ENCODE data around the gene RASD1.

RASD1 gene

DNA sequence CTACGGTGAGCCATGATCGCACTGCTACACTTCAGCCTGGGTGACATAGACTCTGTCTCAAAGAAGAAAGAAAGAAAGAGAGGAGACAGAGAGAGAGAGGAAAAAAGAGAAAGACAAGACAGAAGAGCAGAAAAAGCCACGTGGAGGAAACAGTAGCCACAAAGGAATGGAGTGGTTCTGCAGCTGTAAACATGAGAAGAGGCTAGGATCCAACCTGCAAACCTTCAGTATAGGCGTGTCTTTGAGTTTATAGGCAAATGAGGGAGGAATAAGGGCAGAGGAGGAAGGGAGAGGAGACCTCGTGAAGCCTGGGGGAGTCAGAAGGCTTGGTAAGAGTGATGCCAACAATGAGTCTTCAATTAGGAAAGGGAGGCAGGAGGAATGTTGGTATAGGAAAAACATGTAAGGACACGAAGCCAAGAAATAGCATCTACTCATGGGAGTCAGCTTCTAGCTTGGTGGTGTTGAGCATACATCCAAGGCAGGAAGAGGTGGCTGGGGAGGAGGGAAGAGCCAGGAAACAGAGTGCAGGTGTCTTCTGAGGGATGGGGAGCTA lies 15.5 kb downstream of the RASD1 start:
- H3K4me3 ChIP-seq (ENCODE audit: low read depth, low read length): no peak overlapping the region
- H3K27me3 ChIP-seq (replicated peaks): no peaks in the 10 kb centered on the region
- in situ Hi-C loops (cut with HindIII; ENCODE audit: low pct_ligation_motif_present, low sequenced_read_pairs): no loop called here
- H3K36me3 ChIP-seq (replicated peaks): no peaks in the 10 kb centered on the region
- H3K27ac ChIP-seq: no peak overlapping the region
- no peak for DNase-seq
- TF ChIP-seq, protein P1, sequence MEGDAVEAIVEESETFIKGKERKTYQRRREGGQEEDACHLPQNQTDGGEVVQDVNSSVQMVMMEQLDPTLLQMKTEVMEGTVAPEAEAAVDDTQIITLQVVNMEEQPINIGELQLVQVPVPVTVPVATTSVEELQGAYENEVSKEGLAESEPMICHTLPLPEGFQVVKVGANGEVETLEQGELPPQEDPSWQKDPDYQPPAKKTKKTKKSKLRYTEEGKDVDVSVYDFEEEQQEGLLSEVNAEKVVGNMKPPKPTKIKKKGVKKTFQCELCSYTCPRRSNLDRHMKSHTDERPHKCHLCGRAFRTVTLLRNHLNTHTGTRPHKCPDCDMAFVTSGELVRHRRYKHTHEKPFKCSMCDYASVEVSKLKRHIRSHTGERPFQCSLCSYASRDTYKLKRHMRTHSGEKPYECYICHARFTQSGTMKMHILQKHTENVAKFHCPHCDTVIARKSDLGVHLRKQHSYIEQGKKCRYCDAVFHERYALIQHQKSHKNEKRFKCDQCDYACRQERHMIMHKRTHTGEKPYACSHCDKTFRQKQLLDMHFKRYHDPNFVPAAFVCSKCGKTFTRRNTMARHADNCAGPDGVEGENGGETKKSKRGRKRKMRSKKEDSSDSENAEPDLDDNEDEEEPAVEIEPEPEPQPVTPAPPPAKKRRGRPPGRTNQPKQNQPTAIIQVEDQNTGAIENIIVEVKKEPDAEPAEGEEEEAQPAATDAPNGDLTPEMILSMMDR (IDR thresholded peaks at IDR 0.05; ENCODE audit: low read depth, low read length, missing control alignments): no peak

DNA sequence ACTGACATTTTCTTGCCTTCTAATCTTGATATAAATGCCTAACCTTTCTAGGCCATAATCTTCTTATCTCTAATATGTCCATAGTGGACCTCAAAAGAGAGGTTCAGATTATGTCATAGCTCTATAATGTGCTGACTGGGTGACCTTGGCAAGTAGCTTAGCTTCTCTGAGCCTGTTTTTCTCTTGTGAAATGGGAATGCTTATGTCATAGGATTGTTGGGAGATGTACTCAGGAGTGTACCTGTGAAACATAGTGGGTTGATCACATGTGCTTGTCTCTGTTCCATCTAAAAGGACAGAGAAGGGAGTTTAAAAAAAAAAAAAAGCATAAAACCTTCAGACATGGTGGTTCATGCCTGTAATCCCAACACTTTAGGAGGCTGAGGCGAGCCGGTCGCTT lies 17.0 kb downstream of the RASD1 start:
- H3K27me3 ChIP-seq (replicated peaks): no peaks in the 10 kb centered on the region
- H3K4me3 ChIP-seq (ENCODE audit: low read depth, low read length): no peak overlapping the region
- in situ Hi-C loops (cut with HindIII; ENCODE audit: low pct_ligation_motif_present, low sequenced_read_pairs): no loop called here
- no peak for DNase-seq
- H3K27ac ChIP-seq: no peak overlapping the region
- TF ChIP-seq, protein P1 (IDR thresholded peaks at IDR 0.05; ENCODE audit: low read depth, low read length, missing control alignments): no peak
- no peaks in the 10 kb centered on the region for H3K36me3 ChIP-seq (replicated peaks)

DNA sequence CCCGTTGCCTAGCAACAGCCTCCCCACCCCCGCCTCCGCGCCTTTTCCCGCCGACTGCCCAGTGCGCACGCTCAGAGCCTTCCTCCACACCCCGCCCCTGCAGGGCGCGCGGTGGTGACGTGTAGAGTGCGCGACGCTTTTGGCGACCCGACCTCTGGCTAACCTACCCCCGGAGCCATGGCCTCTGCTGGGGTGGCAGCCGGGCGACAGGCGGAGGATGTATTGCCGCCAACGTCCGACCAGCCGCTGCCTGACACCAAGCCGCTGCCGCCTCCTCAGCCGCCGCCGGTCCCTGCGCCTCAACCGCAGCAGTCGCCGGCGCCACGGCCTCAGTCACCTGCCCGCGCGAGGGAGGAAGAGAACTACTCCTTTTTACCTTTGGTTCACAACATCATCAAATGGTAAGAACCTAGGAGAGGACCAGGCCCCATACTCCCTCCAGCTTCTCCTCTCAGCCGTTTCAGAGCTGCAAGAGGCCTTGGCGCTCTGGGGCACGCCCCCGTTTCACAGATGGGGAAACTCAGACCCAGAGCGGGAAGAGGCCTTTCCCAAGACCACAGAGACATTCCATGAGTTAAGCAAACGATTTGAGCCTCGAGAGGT lies 19.2 kb downstream of the RASD1 start, which contains the start of gene MED9:
Gene MED9 (plus strand): TSS at position 136 of the 603 bp plus-strand sequence. CDS start 42 bp downstream, at position 178.
- Histone ChIP-seq H3K27me3 (replicated peaks) (peaks cover 2% of the 10 kb centered on the region), H3K27ac (peak within 1 kb of the TSS; percentile 56), H3K4me3 (ENCODE audit: low read depth, low read length) (peak within 1 kb of the TSS; percentile 96), H3K36me3 (replicated peaks) (no peaks in the 10 kb centered on the region)
- TF ChIP-seq, protein P1 (IDR thresholded peaks at IDR 0.05; ENCODE audit: low read depth, low read length, missing control alignments): no peak
- in situ Hi-C loops (cut with HindIII; ENCODE audit: low pct_ligation_motif_present, low sequenced_read_pairs): no loop called here
- peak; percentile 72 for DNase-seq

DNA sequence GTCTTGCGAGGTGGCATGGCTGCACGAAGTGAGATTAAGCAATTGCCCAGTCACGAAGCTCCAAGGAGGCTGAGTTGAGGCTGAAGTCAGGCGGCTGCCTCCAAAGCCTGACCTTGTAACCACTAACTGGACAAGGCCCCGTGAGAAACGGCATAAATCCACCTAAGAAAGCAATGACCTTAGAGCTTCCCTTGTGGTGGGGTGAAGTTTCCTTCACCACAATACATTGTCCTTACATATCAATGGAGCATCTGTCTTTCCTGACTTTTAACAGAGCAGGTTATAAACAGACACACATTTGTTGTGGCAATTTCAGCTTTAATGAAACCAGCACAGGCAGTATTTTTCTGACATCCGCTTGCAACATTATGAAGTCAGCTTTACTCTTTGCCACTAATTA lies 21.9 kb downstream of the RASD1 start:
- in situ Hi-C loops (cut with HindIII; ENCODE audit: low pct_ligation_motif_present, low sequenced_read_pairs): no loop called here
- Histone ChIP-seq H3K36me3 (replicated peaks) (no peaks in the 10 kb centered on the region), H3K4me3 (ENCODE audit: low read depth, low read length) (no peak overlapping the region), H3K27me3 (replicated peaks) (peaks cover 5% of the 10 kb centered on the region), H3K27ac (no peak overlapping the region)
- no peak for DNase-seq
- TF ChIP-seq, protein P1 (IDR thresholded peaks at IDR 0.05; ENCODE audit: low read depth, low read length, missing control alignments): no peak

DNA sequence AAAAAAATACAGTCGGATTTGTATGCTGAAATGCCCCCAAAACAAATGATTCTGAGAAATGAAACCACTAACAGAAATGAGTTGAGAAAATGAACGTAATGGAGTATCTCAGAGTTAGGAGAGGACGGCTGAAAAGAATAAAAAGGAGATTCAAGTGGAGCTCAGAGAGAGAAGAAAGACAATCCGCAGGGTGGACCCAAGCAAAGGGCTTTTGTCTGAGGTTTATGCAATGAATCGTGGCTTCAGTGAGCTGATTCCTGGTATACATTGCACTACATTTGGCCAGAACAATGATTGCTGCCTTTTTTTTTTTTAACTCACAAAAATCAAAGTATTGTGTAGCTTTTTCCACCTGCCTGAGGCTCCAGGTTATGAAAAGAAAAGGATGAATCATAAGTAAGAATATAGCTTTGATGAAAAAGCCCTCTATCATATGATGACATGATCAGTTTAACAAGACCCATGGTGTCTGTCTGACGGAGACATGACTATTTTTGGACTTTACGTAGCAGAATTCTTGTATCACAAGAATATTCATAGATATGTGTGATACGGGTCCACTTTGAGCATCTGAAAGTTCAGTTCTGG lies 23.8 kb downstream of the RASD1 start:
- in situ Hi-C loops (cut with HindIII; ENCODE audit: low pct_ligation_motif_present, low sequenced_read_pairs): no loop called here
- Histone ChIP-seq H3K4me3 (ENCODE audit: low read depth, low read length) (no peak overlapping the region), H3K36me3 (replicated peaks) (no peaks in the 10 kb centered on the region), H3K27me3 (replicated peaks) (peaks cover 5% of the 10 kb centered on the region), H3K27ac (no peak overlapping the region)
- DNase-seq: no peak
- TF ChIP-seq, protein P1 (IDR thresholded peaks at IDR 0.05; ENCODE audit: low read depth, low read length, missing control alignments): no peak

All from brain microvascular endothelial cell (primary cell).